HCT116 (cell line): ENCODE results near the gene ANGPTL3. TPM values are rescaled to one million over a fixed set of nuclear protein-coding genes. Genes with fewer than 3 reads are reported as not detected.

ENCODE experiments used
- ATAC-seq: fragments of 200-7000 bp; cut with Tn5 transposase; 2 replicates; pipeline ENCODE4 v1.9.1; 2020; ENCODE audit warnings: mild to moderate bottlenecking, moderate library complexity
- Bru-seq: library from RNA; stranded (reverse); fragments of 400-500 nt; gene quantifications from one replicate; lab custom pipeline; 2021; lab: Mats Ljungman, UMichigan
- BruChase-seq, 2 experiments: library from RNA; stranded (reverse); fragments of 400-500 nt; gene quantifications; one replicate each; lab custom pipeline; 2021; lab: Mats Ljungman, UMichigan
- BruUV-seq: library from RNA; stranded (reverse); fragments of 400-500 nt; replicated peaks from 2 replicates; lab custom pipeline; 2021; lab: Mats Ljungman, UMichigan
- CTCF ChIA-PET: fragments of 300-600 bp; sonication (Branson Sonifier 250); formaldehyde crosslinking; loops from one replicate; lab custom pipeline; 2021; ENCODE audit warnings: antibody characterized with exemption; lab: Charles Lee
- POLR2A ChIA-PET: fragments of 300-600, 350-600 bp; sonication (Branson Sonifier 250); formaldehyde crosslinking; loops from one replicate; lab custom pipeline; 2021; ENCODE audit warnings: antibody characterized with exemption; lab: Charles Lee
- RAD21 ChIA-PET, 2 experiments: fragments of 300-600 bp; sonication (Branson Sonifier 250); formaldehyde crosslinking; loops; one replicate each; lab custom pipeline; 2023; ENCODE audit warnings: low total read pairs in 2 of 2; ENCODE audit not compliant: uncharacterized antibody in 2 of 2, unreplicated experiment in 2 of 2, low non-redundant PET in 1 of 2; lab: Charles Lee
- DNase-seq: peaks from one replicate; pipeline ENCODE4 v3.0.0-alpha.2; 2010; ENCODE audit warnings: low read depth, low spot score
- H2AFZ ChIP-seq: fragments of 200-600 bp; shearing (Covaris generic), sonication (generic); 2 replicates; pipeline ENCODE4 v1.6.1; 2017; ENCODE audit warnings: low read depth, mixed run types, mixed read lengths, antibody characterized with exemption, low read length; ENCODE audit not compliant: poor library complexity, severe bottlenecking
- H3K27ac ChIP-seq: 2 replicates; pipeline ENCODE4 v1.5.1; 2012; ENCODE audit warnings: low read depth, low read length
- H3K27me3 ChIP-seq: fragments of 200-600 bp; sonication (generic); 2 replicates; pipeline ENCODE4 v1.6.1; 2016; ENCODE audit warnings: mixed run types, low read length, mixed read lengths; ENCODE audit not compliant: insufficient read depth
- H3K36me3 ChIP-seq, 2 experiments: fragments of 200-500 bp in 1 of 2; fragments of 200-600 bp in 1 of 2; sonication (Bioruptor generic) in 1 of 2; sonication (generic) in 1 of 2; 2 replicates each; pipeline versions ENCODE4 v1.5.1 to v1.6.1; 2014 to 2016; ENCODE audit warnings: low read length in 2 of 2, inconsistent platforms in 1 of 2, mixed read lengths in 1 of 2, mixed run types in 1 of 2; ENCODE audit not compliant: insufficient read depth in 2 of 2, control insufficient read depth in 1 of 2
- H3K4me1 ChIP-seq, 2 experiments: fragments of 200-600 bp in 1 of 2; sonication (generic) in 1 of 2; 2 replicates each; pipeline versions ENCODE4 v1.5.1 to v1.6.1; 2012 to 2017; ENCODE audit warnings: low read length in 2 of 2, inconsistent platforms in 1 of 2, mild to moderate bottlenecking in 1 of 2, mixed read lengths in 1 of 2, mixed run types in 1 of 2, moderate library complexity in 1 of 2; ENCODE audit not compliant: insufficient read depth in 2 of 2, control insufficient read depth in 1 of 2
- H3K4me2 ChIP-seq: fragments of 200-600 bp; sonication (generic); 2 replicates; pipeline ENCODE4 v1.6.1; 2017; ENCODE audit warnings: mixed run types, low read length, mixed read lengths
- H3K4me3 ChIP-seq, 2 experiments: fragments of 200-600 bp in 1 of 2; sonication (generic) in 1 of 2; replicated peaks in 1 of 2; 2 replicates each; pipeline ENCODE4 v1.5.1; 2011 to 2016; ENCODE audit warnings: low read length in 2 of 2, control low read depth in 1 of 2, low read depth in 1 of 2, mild to moderate bottlenecking in 1 of 2, mixed read lengths in 1 of 2, mixed run types in 1 of 2
- H3K79me2 ChIP-seq: fragments of 200-600 bp; sonication (generic); 2 replicates; pipeline ENCODE4 v1.6.1; 2017; ENCODE audit warnings: mild to moderate bottlenecking, mixed run types, low read length, moderate library complexity, mixed read lengths; ENCODE audit not compliant: insufficient read depth
- H3K9ac ChIP-seq: fragments of 200-600 bp; sonication (generic); 2 replicates; pipeline ENCODE4 v1.6.1; 2016; ENCODE audit warnings: low read length, mixed read lengths
- H3K9me2 ChIP-seq: fragments of 200-600 bp; sonication (generic), shearing (Covaris generic); 2 replicates; pipeline ENCODE4 v1.6.1; 2017; ENCODE audit warnings: mixed run types, mild to moderate bottlenecking, moderate library complexity; ENCODE audit not compliant: insufficient read depth
- H3K9me3 ChIP-seq, 2 experiments: fragments of 200-500 bp in 1 of 2; fragments of 200-600 bp in 1 of 2; sonication (Bioruptor generic) in 1 of 2; sonication (generic) in 1 of 2; 2 replicates each; pipeline ENCODE4 v1.6.1; 2014 to 2017; ENCODE audit warnings: low read length in 2 of 2, mixed read lengths in 2 of 2, inconsistent platforms in 1 of 2, low read depth in 1 of 2, mild to moderate bottlenecking in 1 of 2, mixed run types in 1 of 2, moderate library complexity in 1 of 2; ENCODE audit not compliant: control insufficient read depth in 1 of 2, insufficient read depth in 1 of 2
- H4K20me1 ChIP-seq: fragments of 200-600 bp; sonication (generic), shearing (Covaris generic); 2 replicates; pipeline ENCODE4 v1.6.1; 2017; ENCODE audit warnings: mixed run types, mild to moderate bottlenecking, moderate library complexity; ENCODE audit not compliant: insufficient read depth
- ATF3 ChIP-seq: IDR thresholded peaks from 2 replicates; pipeline ENCODE4 v1.6.1; 2012
- CBX3 ChIP-seq: IDR thresholded peaks from 2 replicates; pipeline ENCODE4 v1.6.1; 2012; ENCODE audit warnings: low read depth
- CEBPB ChIP-seq: IDR thresholded peaks from 2 replicates; pipeline ENCODE4 v1.6.1; 2012; ENCODE audit warnings: low read depth
- EGR1 ChIP-seq: IDR thresholded peaks from 2 replicates; pipeline ENCODE4 v1.6.1; 2012; ENCODE audit warnings: low read depth
- EZH2phosphoT487 ChIP-seq: fragments of 200-600 bp; IDR thresholded peaks from 2 replicates; pipeline ENCODE4 v1.6.1; 2018; ENCODE audit warnings: antibody characterized with exemption, borderline replicate concordance
- FOSL1 ChIP-seq: IDR thresholded peaks from 2 replicates; pipeline ENCODE4 v1.6.1; 2012; ENCODE audit warnings: low read depth
- JUND ChIP-seq: IDR thresholded peaks from 2 replicates; pipeline ENCODE4 v1.6.1; 2012
- MAX ChIP-seq: IDR thresholded peaks from 2 replicates; pipeline ENCODE4 v1.6.1; 2012
- POLR2A ChIP-seq: IDR thresholded peaks from 2 replicates; pipeline ENCODE4 v1.7.0; 2011; ENCODE audit warnings: borderline replicate concordance; ENCODE audit not compliant: insufficient read depth, insufficient read length; ENCODE audit errors: extremely low read depth
- POLR2AphosphoS5 ChIP-seq: IDR thresholded peaks from 2 replicates; pipeline ENCODE4 v1.6.1; 2011; ENCODE audit warnings: mild to moderate bottlenecking, low read depth, low read length, moderate library complexity
- SIN3A ChIP-seq: IDR thresholded peaks from 2 replicates; pipeline ENCODE4 v1.6.1; 2012; ENCODE audit warnings: low read depth
- SP1 ChIP-seq: IDR thresholded peaks from 2 replicates; pipeline ENCODE4 v1.6.1; 2012; ENCODE audit warnings: low read depth
- SRF ChIP-seq: IDR thresholded peaks from 2 replicates; pipeline ENCODE4 v1.6.1; 2012; ENCODE audit warnings: low read depth
- TCF7L2 ChIP-seq: IDR thresholded peaks from 2 replicates; pipeline ENCODE4 v1.7.0; 2011; ENCODE audit warnings: borderline replicate concordance, inconsistent platforms; ENCODE audit not compliant: insufficient read depth, insufficient read length; ENCODE audit errors: extremely low read depth
- YY1 ChIP-seq: IDR thresholded peaks from 2 replicates; pipeline ENCODE4 v1.6.1; 2011; ENCODE audit warnings: low read length, low read depth, moderate library complexity, mild to moderate bottlenecking; ENCODE audit not compliant: insufficient replicate concordance; ENCODE audit errors: extremely low read depth
- ZBTB33 ChIP-seq: IDR thresholded peaks from 2 replicates; pipeline ENCODE4 v1.6.1; 2011; ENCODE audit warnings: mild to moderate bottlenecking, low read length, moderate library complexity; ENCODE audit not compliant: insufficient replicate concordance; ENCODE audit errors: extremely low read depth
- ZFX ChIP-seq: fragments of 450-650 bp; IDR thresholded peaks from 2 replicates; pipeline ENCODE4 v1.6.1; 2017
- ZNF274 ChIP-seq: fragments of 200-500 bp; sonication (Bioruptor generic); IDR thresholded peaks from 2 replicates; pipeline ENCODE4 v1.6.1; 2014; ENCODE audit warnings: mild to moderate bottlenecking, low read depth, low read length, inconsistent platforms
- intact Hi-C: fragments of 100-400 bp; cut with micrococcal nuclease; formaldehyde crosslinking; loops from 2 replicates; pipeline ENCODE4 v1.10.0; 2022
- long read RNA-seq: library from polyadenylated mRNA; unstranded; transcript quantifications from one replicate; pipeline ENCODE4 v2.0.0, GENCODE V29; 2021; ENCODE audit not compliant: unreplicated experiment
- polyA plus RNA-seq: library from polyadenylated mRNA; unstranded; fragments of >200 nt; gene quantifications from 2 replicates; pipeline ENCODE4 v1.2.1, GENCODE V29; 2012; ENCODE audit warnings: missing spikeins
- total RNA-seq: library from RNA; stranded (reverse); gene quantifications from one replicate; pipeline ENCODE4 v1.2.1, GENCODE V29; 2021; ENCODE audit not compliant: unreplicated experiment

The ANGPTL3 gene
- total RNA-seq, result 0.07 TPM
- 0.02 TPM in 1 of 2 replicates, not detected in the other for polyA plus RNA-seq
- not detected for Bru-seq, nascent RNA
- not detected for BruChase-seq, experiment 1, labeled RNA remaining after a 6-hour chase
- BruChase-seq, experiment 2, labeled RNA remaining after a 2-hour chase, result not detected
- long read RNA-seq, result 0 reads

- POLR2A ChIA-PET, result no interaction called here
- no peaks in the 10 kb centered on the region for H3K4me1 ChIP-seq
- no peak for ATAC-seq
- H3K4me3 ChIP-seq, result no peak within 1 kb of the TSS
- no peaks in the 10 kb centered on the region for H3K79me2 ChIP-seq
- no peak within 1 kb of the TSS for H3K27ac ChIP-seq
- H2AFZ ChIP-seq, result no peak within 1 kb of the TSS
- H3K9me2 ChIP-seq, result no peaks in the 10 kb centered on the region
- H3K9ac ChIP-seq, result no peak within 1 kb of the TSS
- no peaks in the 10 kb centered on the region for H3K27me3 ChIP-seq
- no peaks in the 10 kb centered on the region for H3K9me3 ChIP-seq
- TF ChIP-seq POLR2AphosphoS5 (no peak), SRF (no peak), MAX (no peak), SP1 (no peak), SIN3A (no peak), EGR1 (no peak), YY1 (no peak)
- TF ChIP-seq, all 23 proteins: peak for 0
- no TSS peak for BruUV-seq
- CTCF ChIA-PET, result no interaction called here
- Histone ChIP-seq H4K20me1 (no peaks in the 10 kb centered on the region), H3K4me2 (no peak within 1 kb of the TSS), H3K36me3 (no peaks in the 10 kb centered on the region)
- RAD21 ChIA-PET, result no interaction called here
- no peak for DNase-seq
- intact Hi-C loops, result no loop called here
Measured at GRCh38 chr1:62597281-62597680, at the start of gene ANGPTL3. Gene ANGPTL3, plus strand, starts transcription at chr1:62597520. Its CDS starts 47 bp downstream, at chr1:62597567.

- Histone ChIP-seq H4K20me1 (no peaks in the 10 kb centered on the region), H3K4me2 (no peak overlapping the region), H3K79me2 (no peaks in the 10 kb centered on the region), H3K9ac (no peak overlapping the region), H2AFZ (no peak overlapping the region), H3K9me3 (no peaks in the 10 kb centered on the region), H3K4me3 (no peak overlapping the region), H3K9me2 (no peaks in the 10 kb centered on the region), H3K36me3 (no peaks in the 10 kb centered on the region), H3K27me3 (no peaks in the 10 kb centered on the region), H3K27ac (no peak overlapping the region), H3K4me1 (no peaks in the 10 kb centered on the region)
- CTCF ChIA-PET, result no interaction called here
- DNase-seq (no peak), ATAC-seq (no peak)
- intact Hi-C loops, result no loop called here
- no TSS peak for BruUV-seq
- POLR2A ChIA-PET, result no interaction called here
- RAD21 ChIA-PET, result no interaction called here
- TF ChIP-seq SRF (no peak), JUND (no peak), ZFX (no peak), EZH2phosphoT487 (no peak), CEBPB (no peak), TCF7L2 (no peak), YY1 (no peak), POLR2AphosphoS5 (no peak), SIN3A (no peak), ZNF274 (no peak), CBX3 (no peak), ZBTB33 (no peak), FOSL1 (no peak), ATF3 (no peak), POLR2A (no peak), MAX (no peak)
Measured at GRCh38 chr1:62561306-62561705, 36.0 kb upstream of the ANGPTL3 start.
